ENCODE measurements around the gene POLG. TPM values are rescaled to one million over a fixed set of nuclear protein-coding genes. Genes with fewer than 3 reads are reported as not detected.

The POLG gene
- total RNA-seq, 1 experiment from 2014 or later: 36.8 TPM

GRCh38 chr15:89378296-89379151 lies 43.9 kb upstream of the POLG start:
- Histone ChIP-seq H4K20me1 (ENCODE audit: insufficient read depth, low read depth, low read length) (no peaks in the 10 kb centered on the region), H3K9ac (ENCODE audit: low read length) (no peak overlapping the region), H3K79me2 (ENCODE audit: low read length) (no peaks in the 10 kb centered on the region), H3K36me3 (ENCODE audit: insufficient read depth, low read length) (no peaks in the 10 kb centered on the region), H3K9me2 (replicated peaks; ENCODE audit: insufficient read depth, low read length) (no peaks in the 10 kb centered on the region), H3K9me3 (ENCODE audit: low read length) (no peaks in the 10 kb centered on the region), H3K4me1 (ENCODE audit: low read length) (peaks cover 7% of the 10 kb centered on the region), H3K27ac (ENCODE audit: low read length) (no peak overlapping the region), H3K4me3 (ENCODE audit: low read length) (no peak overlapping the region), H2AFZ (ENCODE audit: low read length) (no peak overlapping the region), H3K4me2 (ENCODE audit: low read depth, low read length, poor library complexity, severe bottlenecking) (no peak overlapping the region), H3K27me3 (ENCODE audit: low read length) (no peaks in the 10 kb centered on the region)
- DNase-seq: no peak

- no peak for DNase-seq
- Histone ChIP-seq H3K27ac (ENCODE audit: low read length) (no peak overlapping the region), H3K27me3 (ENCODE audit: low read length) (no peaks in the 10 kb centered on the region)
These were observed 43.2 kb upstream of the POLG start for GRCh38 chr15:89377842-89378295.

GRCh38 chr15:89377024-89377841 lies 42.6 kb upstream of the POLG start:
- no peak overlapping the region for H3K9ac ChIP-seq (ENCODE audit: low read length)
- no peaks in the 10 kb centered on the region for H3K79me2 ChIP-seq (ENCODE audit: low read length)
- no peak overlapping the region for H2AFZ ChIP-seq (ENCODE audit: low read length)
- no peak overlapping the region for H3K4me3 ChIP-seq (ENCODE audit: low read length)
- no peaks in the 10 kb centered on the region for H4K20me1 ChIP-seq (ENCODE audit: insufficient read depth, low read depth, low read length)
- peaks cover 7% of the 10 kb centered on the region for H3K4me1 ChIP-seq (ENCODE audit: low read length)
- DNase-seq: no peak
- H3K27me3 ChIP-seq (ENCODE audit: low read length): no peaks in the 10 kb centered on the region
- no peaks in the 10 kb centered on the region for H3K9me2 ChIP-seq (replicated peaks; ENCODE audit: insufficient read depth, low read length)
- H3K27ac ChIP-seq (ENCODE audit: low read length): no peak overlapping the region
- H3K36me3 ChIP-seq (ENCODE audit: insufficient read depth, low read length): no peaks in the 10 kb centered on the region
- H3K4me2 ChIP-seq (ENCODE audit: low read depth, low read length, poor library complexity, severe bottlenecking): no peak overlapping the region
- H3K9me3 ChIP-seq (ENCODE audit: low read length): no peaks in the 10 kb centered on the region

More at GRCh38 chr15:89377842-89378295, 43.2 kb upstream of the POLG start:
- no peaks in the 10 kb centered on the region for H4K20me1 ChIP-seq (ENCODE audit: insufficient read depth, low read depth, low read length)
- peaks cover 7% of the 10 kb centered on the region for H3K4me1 ChIP-seq (ENCODE audit: low read length)
- H3K4me2 ChIP-seq (ENCODE audit: low read depth, low read length, poor library complexity, severe bottlenecking): no peak overlapping the region
- H3K36me3 ChIP-seq (ENCODE audit: insufficient read depth, low read length): no peaks in the 10 kb centered on the region
- no peak overlapping the region for H3K4me3 ChIP-seq (ENCODE audit: low read length)
- H3K79me2 ChIP-seq (ENCODE audit: low read length): no peaks in the 10 kb centered on the region
- H3K9me3 ChIP-seq (ENCODE audit: low read length): no peaks in the 10 kb centered on the region
- H2AFZ ChIP-seq (ENCODE audit: low read length): no peak overlapping the region
- no peaks in the 10 kb centered on the region for H3K9me2 ChIP-seq (replicated peaks; ENCODE audit: insufficient read depth, low read length)
- no peak overlapping the region for H3K9ac ChIP-seq (ENCODE audit: low read length)

- Histone ChIP-seq H3K9me3 (ENCODE audit: low read length) (no peaks in the 10 kb centered on the region), H3K4me3 (ENCODE audit: low read length) (no peak overlapping the region), H3K27ac (ENCODE audit: low read length) (no peak overlapping the region), H3K79me2 (ENCODE audit: low read length) (no peaks in the 10 kb centered on the region), H3K36me3 (ENCODE audit: insufficient read depth, low read length) (no peaks in the 10 kb centered on the region), H3K4me2 (ENCODE audit: low read depth, low read length, poor library complexity, severe bottlenecking) (no peak overlapping the region), H3K27me3 (ENCODE audit: low read length) (no peaks in the 10 kb centered on the region), H3K4me1 (ENCODE audit: low read length) (peaks cover 5% of the 10 kb centered on the region), H2AFZ (ENCODE audit: low read length) (no peak overlapping the region), H4K20me1 (ENCODE audit: insufficient read depth, low read depth, low read length) (no peaks in the 10 kb centered on the region), H3K9me2 (replicated peaks; ENCODE audit: insufficient read depth, low read length) (no peaks in the 10 kb centered on the region), H3K9ac (ENCODE audit: low read length) (no peak overlapping the region)
- no peak for DNase-seq
These were observed 41.8 kb upstream of the POLG start for GRCh38 chr15:89376388-89376787.

- Histone ChIP-seq H3K36me3 (ENCODE audit: insufficient read depth, low read length) (no peaks in the 10 kb centered on the region), H4K20me1 (ENCODE audit: insufficient read depth, low read depth, low read length) (no peaks in the 10 kb centered on the region), H3K79me2 (ENCODE audit: low read length) (no peaks in the 10 kb centered on the region), H3K9me3 (ENCODE audit: low read length) (no peaks in the 10 kb centered on the region), H3K27me3 (ENCODE audit: low read length) (no peaks in the 10 kb centered on the region), H3K4me3 (ENCODE audit: low read length) (no peak overlapping the region), H2AFZ (ENCODE audit: low read length) (no peak overlapping the region), H3K4me1 (ENCODE audit: low read length) (no peaks in the 10 kb centered on the region), H3K9me2 (replicated peaks; ENCODE audit: insufficient read depth, low read length) (no peaks in the 10 kb centered on the region), H3K9ac (ENCODE audit: low read length) (no peak overlapping the region), H3K27ac (ENCODE audit: low read length) (no peak overlapping the region), H3K4me2 (ENCODE audit: low read depth, low read length, poor library complexity, severe bottlenecking) (no peak overlapping the region)
- no peak for DNase-seq
These were observed 40.7 kb upstream of the POLG start for GRCh38 chr15:89375093-89376005.

- no peaks in the 10 kb centered on the region for H3K9me3 ChIP-seq (ENCODE audit: low read length)
- H3K79me2 ChIP-seq (ENCODE audit: low read length): no peaks in the 10 kb centered on the region
- no peak for DNase-seq
- no peak overlapping the region for H3K9ac ChIP-seq (ENCODE audit: low read length)
- no peak overlapping the region for H3K27ac ChIP-seq (ENCODE audit: low read length)
- no peaks in the 10 kb centered on the region for H4K20me1 ChIP-seq (ENCODE audit: insufficient read depth, low read depth, low read length)
- H3K4me3 ChIP-seq (ENCODE audit: low read length): no peak overlapping the region
- no peaks in the 10 kb centered on the region for H3K36me3 ChIP-seq (ENCODE audit: insufficient read depth, low read length)
- H3K9me2 ChIP-seq (replicated peaks; ENCODE audit: insufficient read depth, low read length): no peaks in the 10 kb centered on the region
- no peak overlapping the region for H3K4me2 ChIP-seq (ENCODE audit: low read depth, low read length, poor library complexity, severe bottlenecking)
- H3K4me1 ChIP-seq (ENCODE audit: low read length): peaks cover 8% of the 10 kb centered on the region
- H2AFZ ChIP-seq (ENCODE audit: low read length): no peak overlapping the region
- H3K27me3 ChIP-seq (ENCODE audit: low read length): no peaks in the 10 kb centered on the region
These were observed 39.7 kb upstream of the POLG start for GRCh38 chr15:89374086-89374981.

- Histone ChIP-seq H3K9me3 (ENCODE audit: low read length) (no peaks in the 10 kb centered on the region), H3K27ac (ENCODE audit: low read length) (no peak overlapping the region), H3K27me3 (ENCODE audit: low read length) (no peaks in the 10 kb centered on the region), H3K4me3 (ENCODE audit: low read length) (no peak overlapping the region), H4K20me1 (ENCODE audit: insufficient read depth, low read depth, low read length) (no peaks in the 10 kb centered on the region), H3K79me2 (ENCODE audit: low read length) (no peaks in the 10 kb centered on the region), H3K4me2 (ENCODE audit: low read depth, low read length, poor library complexity, severe bottlenecking) (no peak overlapping the region), H3K9me2 (replicated peaks; ENCODE audit: insufficient read depth, low read length) (no peaks in the 10 kb centered on the region), H3K9ac (ENCODE audit: low read length) (no peak overlapping the region), H3K36me3 (ENCODE audit: insufficient read depth, low read length) (no peaks in the 10 kb centered on the region), H3K4me1 (ENCODE audit: low read length) (peaks cover 12% of the 10 kb centered on the region), H2AFZ (ENCODE audit: low read length) (no peak overlapping the region)
- no peak for DNase-seq
These were observed 37.7 kb upstream of the POLG start for GRCh38 chr15:89372069-89372935.

All from Karpas-422 (cell line).